SK-N-SH (cell line): ENCODE data around the gene IL17RB. TPM values are rescaled to one million over a fixed set of nuclear protein-coding genes. Genes with fewer than 3 reads are reported as not detected.

Experiments
- CTCF ChIA-PET: fragments of 300-600, 350-600 bp; formaldehyde crosslinking; extraction: SDS; loops from one replicate; lab custom pipeline; 2021; lab: Yijun Ruan, JAX
- POLR2A ChIA-PET: fragments of 350-600 bp; sonication (Branson Sonifier 250); formaldehyde crosslinking; extraction: SDS; loops from one replicate; lab custom pipeline; 2020; ENCODE audit warnings: antibody characterized with exemption, inconsistent platforms; lab: Yijun Ruan, JAX
- DNase-seq: peaks from one replicate; pipeline ENCODE4 v3.0.0; 2012
- H2AFZ ChIP-seq: fragments of 200-600 bp; sonication (generic); 2 replicates; pipeline ENCODE4 v1.8.1; 2016; ENCODE audit warnings: antibody characterized with exemption, mild to moderate bottlenecking, low read depth
- H3F3A ChIP-seq: fragments of 200-600 bp; sonication (generic); replicated peaks from 2 replicates; pipeline ENCODE3; 2016; ENCODE audit warnings: antibody characterized with exemption, mild to moderate bottlenecking; ENCODE audit not compliant: insufficient read depth
- H3K27ac ChIP-seq, 2 experiments: fragments of 200-500 bp in 1 of 2; fragments of 200-600 bp in 1 of 2; sonication (Bioruptor generic) in 1 of 2; sonication (generic), shearing (Covaris generic) in 1 of 2; 2 replicates each; pipeline versions ENCODE4 v1.5.1 to v1.6.1; 2014 to 2016; ENCODE audit warnings: low read depth in 2 of 2, inconsistent platforms in 1 of 2, low read length in 1 of 2, mild to moderate bottlenecking in 1 of 2, mixed read lengths in 1 of 2
- H3K27me3 ChIP-seq: fragments of 200-600 bp; sonication (generic), shearing (Covaris generic); 2 replicates; pipeline ENCODE4 v1.6.1; 2016; ENCODE audit warnings: mixed run types; ENCODE audit not compliant: insufficient read depth
- H3K36me3 ChIP-seq, 2 experiments: fragments of 200-500 bp in 1 of 2; fragments of 200-600 bp in 1 of 2; sonication (Bioruptor generic) in 1 of 2; sonication (generic) in 1 of 2; replicated peaks in 1 of 2; 2 replicates each; pipeline versions ENCODE3 to v1.5.1; 2014 to 2016; ENCODE audit warnings: low read length in 1 of 2, mild to moderate bottlenecking in 1 of 2; ENCODE audit not compliant: insufficient read depth in 2 of 2, control insufficient read depth in 1 of 2
- H3K4me1 ChIP-seq, 2 experiments: fragments of 200-500 bp in 1 of 2; fragments of 200-600 bp in 1 of 2; sonication (Bioruptor generic) in 1 of 2; sonication (generic), shearing (Covaris generic) in 1 of 2; 2 replicates each; pipeline versions ENCODE4 v1.5.1 to v1.6.1; 2014 to 2016; ENCODE audit warnings: low read depth in 1 of 2, low read length in 1 of 2, mixed run types in 1 of 2; ENCODE audit not compliant: insufficient read depth in 2 of 2, control insufficient read depth in 1 of 2
- H3K4me2 ChIP-seq: fragments of 200-600 bp; sonication (generic), shearing (Covaris generic); 2 replicates; pipeline ENCODE4 v1.6.1; 2017; ENCODE audit warnings: mixed run types
- H3K4me3 ChIP-seq, 2 experiments: fragments of 200-500 bp in 1 of 2; fragments of 200-600 bp in 1 of 2; sonication (Bioruptor generic) in 1 of 2; sonication (generic), shearing (Covaris generic) in 1 of 2; 2 replicates each; pipeline versions ENCODE4 v1.5.1 to v1.8.1; 2014 to 2016; ENCODE audit warnings: low read depth in 2 of 2, inconsistent platforms in 1 of 2, low read length in 1 of 2, mild to moderate bottlenecking in 1 of 2, mixed read lengths in 1 of 2, moderate library complexity in 1 of 2
- H3K79me2 ChIP-seq: fragments of 200-600 bp; sonication (generic); 2 replicates; pipeline ENCODE4 v1.8.1; 2017; ENCODE audit warnings: mild to moderate bottlenecking; ENCODE audit not compliant: insufficient read depth
- H3K9ac ChIP-seq: fragments of 200-600 bp; sonication (generic); 2 replicates; pipeline ENCODE4 v1.6.1; 2017; ENCODE audit warnings: mixed run types
- H3K9me2 ChIP-seq: fragments of 200-600 bp; sonication (generic); 2 replicates; pipeline ENCODE4 v1.6.1; 2017; ENCODE audit warnings: mixed run types
- H3K9me3 ChIP-seq: fragments of 200-600 bp; sonication (generic); 2 replicates; pipeline ENCODE4 v1.6.1; 2017; ENCODE audit warnings: mixed run types, mild to moderate bottlenecking, moderate library complexity
- H4K20me1 ChIP-seq: fragments of 200-600 bp; sonication (generic); 2 replicates; pipeline ENCODE4 v1.6.1; 2017; ENCODE audit warnings: mild to moderate bottlenecking, mixed run types; ENCODE audit not compliant: insufficient read depth
- FOSL2 ChIP-seq: IDR thresholded peaks from 2 replicates; pipeline ENCODE4 v1.4.0; 2012; ENCODE audit warnings: low read depth, mild to moderate bottlenecking, moderate library complexity, borderline replicate concordance
- FOXJ3 ChIP-seq: sonication (generic); formaldehyde crosslinking; IDR thresholded peaks from 2 replicates; pipeline ENCODE4 v1.5.1; 2020; ENCODE audit warnings: mild to moderate bottlenecking, missing genetic modification reagents
- FOXM1 ChIP-seq: IDR thresholded peaks from 2 replicates; pipeline ENCODE4 v1.4.0; 2012; ENCODE audit warnings: low read depth, mild to moderate bottlenecking
- GATA2 ChIP-seq: sonication (generic); formaldehyde crosslinking; IDR thresholded peaks from 2 replicates; pipeline ENCODE4 v1.5.0; 2020; ENCODE audit warnings: mild to moderate bottlenecking, missing genetic modification reagents
- JUND ChIP-seq: IDR thresholded peaks from 2 replicates; pipeline ENCODE4 v1.4.0; 2012
- MAX ChIP-seq: IDR thresholded peaks from 2 replicates; pipeline ENCODE4 v1.4.0; 2012; ENCODE audit warnings: low read depth
- MEF2A ChIP-seq: IDR thresholded peaks from 2 replicates; pipeline ENCODE4 v1.4.0; 2012; ENCODE audit warnings: low read depth, borderline replicate concordance
- NFIC ChIP-seq: IDR thresholded peaks from 2 replicates; pipeline ENCODE4 v1.4.0; 2012; ENCODE audit warnings: borderline replicate concordance
- RAD21 ChIP-seq: IDR thresholded peaks from 2 replicates; pipeline ENCODE4 v1.6.1; 2012; ENCODE audit warnings: mild to moderate bottlenecking, low read length
- RCOR1 ChIP-seq: fragments of 150-350 bp; IDR thresholded peaks from 2 replicates; pipeline ENCODE4 v1.6.1; 2017; ENCODE audit warnings: antibody characterized with exemption, low read length
- REST ChIP-seq: IDR thresholded peaks from 2 replicates; pipeline ENCODE4 v1.6.1; 2012; ENCODE audit warnings: mild to moderate bottlenecking, low read depth, low read length, moderate library complexity
- TAF1 ChIP-seq: IDR thresholded peaks from 2 replicates; pipeline ENCODE4 v1.6.1; 2012; ENCODE audit warnings: low read depth, mild to moderate bottlenecking, low read length, moderate library complexity, borderline replicate concordance
- TEAD4 ChIP-seq: IDR thresholded peaks from 2 replicates; pipeline ENCODE4 v1.4.0; 2012; ENCODE audit warnings: mild to moderate bottlenecking, borderline replicate concordance; ENCODE audit not compliant: insufficient read depth
- USF1 ChIP-seq: IDR thresholded peaks from 2 replicates; pipeline ENCODE4 v1.4.0; 2012; ENCODE audit warnings: low read depth, borderline replicate concordance
- YY1 ChIP-seq: IDR thresholded peaks from 2 replicates; pipeline ENCODE4 v1.4.0; 2012; ENCODE audit warnings: low read depth, mild to moderate bottlenecking
- ZBTB33 ChIP-seq: IDR thresholded peaks from 2 replicates; pipeline ENCODE4 v1.4.0; 2012; ENCODE audit warnings: low read depth, borderline replicate concordance
- whole genome bisulfite sequencing: methylation state at CpG from one replicate; pipeline ENCODE4 v1.1.6; 2017; ENCODE audit warnings: low lambda C conversion rate; 5-methylcytosine and 5-hydroxymethylcytosine counted together
- polyA plus RNA-seq, 3 experiments: library from polyadenylated mRNA; depleted of rRNA; stranded (reverse); fragments of >200 nt; gene quantifications; 2 replicates each; pipeline ENCODE4 v1.2.3, GENCODE V29; 2012

Gene IL17RB
- polyA plus RNA-seq, 1 of the 3 experiments (the other 2 are of a cell fraction): 0.10 TPM

GRCh38 chr3:53800041-53800906, 46.1 kb upstream of the IL17RB start (continued):
- no peak for TF ChIP-seq REST

GRCh38 chr3:53801319-53801718, 45.0 kb upstream of the IL17RB start:
- no peak for DNase-seq
- Histone ChIP-seq H3K36me3 (no peaks in the 10 kb centered on the region), H4K20me1 (no peaks in the 10 kb centered on the region), H3K4me3 (no peak overlapping the region), H2AFZ (no peak overlapping the region), H3K27ac (no peak overlapping the region), H3K9me2 (no peaks in the 10 kb centered on the region), H3K79me2 (no peaks in the 10 kb centered on the region), H3K9me3 (no peaks in the 10 kb centered on the region), H3K4me1 (peaks cover 13 to 40% of the 10 kb centered on the region in 2 experiments), H3K4me2 (no peak overlapping the region), H3K27me3 (no peaks in the 10 kb centered on the region), H3F3A (no peaks in the 10 kb centered on the region), H3K9ac (no peak overlapping the region)
- ChIA-PET CTCF (no interaction called here), POLR2A (no interaction called here)
- 85% methylated on average over 3 of the region's 9 CpGs for WGBS
- TF ChIP-seq YY1: no peak
- no peak for TF ChIP-seq FOXM1
- TF ChIP-seq FOSL2: no peak
- no peak for TF ChIP-seq MEF2A
- no peak for TF ChIP-seq JUND
- no peak for TF ChIP-seq REST
- TF ChIP-seq TAF1: no peak
- TF ChIP-seq NFIC: no peak
- no peak for TF ChIP-seq RCOR1
- no peak for TF ChIP-seq TEAD4
- no peak for TF ChIP-seq RAD21
- no peak for TF ChIP-seq ZBTB33
- no peak for TF ChIP-seq MAX
- TF ChIP-seq USF1: no peak
- no peak for TF ChIP-seq FOXJ3 (CRISPR knock-in tag)
- TF ChIP-seq GATA2 (CRISPR knock-in tag): no peak
